Nucleus accumbens (tissue), 56 donors: Measurements from ENCODE around the gene PRRT3.
"Not testable (repeated sequence)": the region's sequence is repeated elsewhere in the genome, so short reads cannot be mapped to it uniquely, and the experiment has no call there.

Experiments
- DNase-seq, 56 donors: peaks; one replicate each; lab custom pipeline; 2025; lab: John Stamatoyannopoulos, UW

Gene PRRT3

DNA sequence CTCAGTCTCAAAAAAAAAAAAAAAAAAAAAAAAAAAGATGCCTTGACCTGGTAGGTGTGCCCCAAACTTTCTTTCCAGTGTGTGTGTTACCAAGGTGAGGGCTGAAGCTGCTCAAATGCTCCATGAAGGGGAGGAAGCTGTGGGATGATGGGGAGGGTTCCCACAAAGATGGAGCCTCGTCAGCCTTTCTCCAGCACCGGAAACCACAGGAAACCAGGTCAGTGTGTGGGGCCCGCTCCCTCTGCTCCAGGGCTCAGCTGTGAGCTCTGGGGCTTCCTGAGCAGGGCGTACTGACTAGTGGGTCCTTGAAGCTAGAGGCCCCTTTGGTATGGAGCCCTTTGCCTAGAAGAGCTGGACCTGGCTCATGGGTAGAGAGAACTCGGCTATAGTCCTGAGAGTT is 50.2 kb downstream of the PRRT3 start:
- no peak for DNase-seq

GRCh38 chr3:9900965-9901415 is 51.2 kb downstream of the PRRT3 start:
- DNase-seq, result not testable (repeated sequence)

GRCh38 chr3:9899289-9899791 is 52.9 kb downstream of the PRRT3 start:
- no peak for DNase-seq

DNA sequence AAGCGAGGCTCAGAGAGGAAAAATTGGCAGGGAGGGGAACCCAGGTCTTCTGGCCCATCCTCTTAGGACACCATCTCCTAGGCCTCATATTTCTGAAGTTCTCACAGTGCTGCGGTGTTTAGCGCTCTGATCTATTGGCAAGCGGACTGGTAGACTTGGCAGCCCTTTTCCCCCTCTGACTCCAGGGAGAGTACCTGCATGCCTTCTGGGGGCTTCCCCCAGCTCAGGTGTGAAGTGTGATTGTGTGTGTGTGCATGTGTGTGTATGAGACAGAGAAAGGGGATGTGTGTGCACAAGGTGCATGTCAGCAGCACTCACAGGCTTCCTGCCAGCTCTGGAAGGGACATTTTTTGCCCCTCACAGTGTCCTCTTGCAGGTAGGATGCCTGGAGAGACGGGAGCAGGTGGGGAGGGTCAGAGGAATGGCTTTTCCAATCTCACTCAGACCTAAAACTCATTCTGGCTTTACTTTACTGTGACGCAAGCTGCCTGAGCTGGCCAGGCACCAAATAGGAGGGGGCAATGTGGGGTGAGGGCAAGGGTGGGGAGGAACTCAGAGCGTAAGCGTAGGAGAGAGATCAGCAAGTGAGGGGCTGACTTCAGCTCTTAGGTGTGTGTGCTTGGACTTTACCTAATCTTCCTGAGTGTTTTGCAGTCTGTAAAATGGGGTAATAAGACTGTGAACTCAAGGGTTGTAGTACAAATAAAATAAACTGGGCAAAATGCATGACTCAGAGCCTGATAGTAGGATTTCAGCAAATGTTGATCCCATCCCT is 53.6 kb downstream of the PRRT3 start:
- DNase-seq, result no peak

- DNase-seq, result no peak
These were observed 54.5 kb downstream of the PRRT3 start for GRCh38 chr3:9897408-9898372.

GRCh38 chr3:9896755-9897407 is 55.3 kb downstream of the PRRT3 start:
- DNase-seq, result not testable (repeated sequence)

- DNase-seq, result not testable (repeated sequence)
These were observed 56.5 kb downstream of the PRRT3 start for GRCh38 chr3:9895715-9896114.
